Stimulated activated CD4-positive, alpha-beta T cell treated with anti-CD3 and anti-CD28 coated beads, Interleukin-12 subunit alpha, Interleukin-12 subunit beta, amount 100 ng/mL, for 24 hours (primary cell): Measurements from ENCODE around the gene FBXL4.

Experiments used
- DNase-seq, 2 experiments: peaks; one replicate each; pipeline ENCODE4 v3.0.0-alpha.2; 2020; ENCODE audit warnings: low read depth in 2 of 2

FBXL4 gene

DNA sequence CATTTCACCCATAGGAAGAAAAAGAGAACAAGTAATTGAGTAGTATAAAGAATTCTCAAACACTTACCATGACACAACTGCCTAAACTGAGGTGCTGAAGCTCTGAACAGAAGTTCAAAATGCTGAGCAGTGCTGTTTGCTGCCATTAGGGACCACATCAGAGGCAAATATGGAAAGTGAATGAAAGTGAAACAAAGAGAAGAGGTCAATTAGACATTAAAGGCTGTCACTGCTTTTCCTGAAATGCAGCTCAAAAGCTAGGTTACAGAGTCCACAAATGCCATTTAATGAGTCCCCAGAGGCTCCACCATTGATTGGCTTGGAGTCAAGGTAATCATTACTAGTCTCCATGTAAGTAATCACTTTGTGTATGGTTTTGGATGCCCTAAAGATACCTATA lies 67.3 kb downstream of the FBXL4 start:
- DNase-seq: no peak

DNA sequence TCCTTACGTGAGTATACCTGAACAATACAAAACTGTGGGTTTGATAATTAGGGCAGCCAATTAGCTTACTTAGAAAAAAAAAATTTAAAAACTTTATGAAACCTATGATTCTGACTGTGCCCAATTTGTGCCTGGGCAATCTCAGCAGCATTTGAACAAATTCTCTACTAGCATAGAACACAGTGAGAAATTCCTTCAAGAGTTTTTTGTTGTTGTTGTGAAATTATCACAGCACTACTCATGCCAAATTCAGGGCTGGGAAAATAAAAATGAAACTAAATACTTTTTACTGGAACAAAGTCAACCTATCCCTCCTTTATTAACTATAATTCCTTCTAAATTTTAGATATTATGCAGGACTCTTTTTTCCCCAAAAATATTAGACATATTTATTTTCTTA lies 70.5 kb downstream of the FBXL4 start:
- DNase-seq: no peak

DNA sequence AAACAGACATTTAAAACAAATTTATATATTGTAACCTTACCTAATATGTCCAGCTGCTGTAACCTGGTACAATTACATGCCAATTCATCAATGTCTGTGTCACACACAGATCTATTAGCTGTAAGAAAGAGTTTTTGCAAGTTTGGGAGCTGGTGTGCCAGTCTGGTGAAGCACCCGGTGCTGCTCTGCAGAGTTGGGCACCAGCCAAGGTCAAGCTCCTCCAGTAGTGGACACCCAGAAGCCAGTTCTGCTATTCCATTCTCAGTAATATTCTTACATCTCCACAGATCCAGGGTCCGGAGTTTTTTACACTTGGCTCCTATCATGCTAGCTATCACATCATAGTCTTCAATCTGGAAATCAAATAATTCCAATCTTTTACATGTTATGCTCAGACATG lies 72.4 kb downstream of the FBXL4 start:
- DNase-seq: no peak

DNA sequence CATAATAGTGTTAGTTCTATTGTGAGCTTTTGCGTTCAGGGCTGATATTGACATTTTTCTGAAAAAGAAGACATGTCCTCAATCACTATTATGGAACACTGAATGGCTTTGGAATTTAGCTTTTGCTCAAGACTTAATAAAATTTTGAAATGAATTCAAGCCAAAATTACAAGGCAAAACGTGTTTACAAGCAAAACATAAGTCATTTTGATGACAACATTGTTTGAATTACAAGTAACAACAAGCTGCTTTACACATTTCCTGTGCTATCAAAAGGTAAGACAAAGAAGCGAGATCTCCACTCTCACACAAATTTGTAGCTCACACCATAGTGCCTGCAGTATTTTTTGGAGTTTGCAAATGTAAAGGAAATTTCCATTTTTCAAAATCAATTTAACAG lies 75.9 kb downstream of the FBXL4 start:
- no peak for DNase-seq

DNA sequence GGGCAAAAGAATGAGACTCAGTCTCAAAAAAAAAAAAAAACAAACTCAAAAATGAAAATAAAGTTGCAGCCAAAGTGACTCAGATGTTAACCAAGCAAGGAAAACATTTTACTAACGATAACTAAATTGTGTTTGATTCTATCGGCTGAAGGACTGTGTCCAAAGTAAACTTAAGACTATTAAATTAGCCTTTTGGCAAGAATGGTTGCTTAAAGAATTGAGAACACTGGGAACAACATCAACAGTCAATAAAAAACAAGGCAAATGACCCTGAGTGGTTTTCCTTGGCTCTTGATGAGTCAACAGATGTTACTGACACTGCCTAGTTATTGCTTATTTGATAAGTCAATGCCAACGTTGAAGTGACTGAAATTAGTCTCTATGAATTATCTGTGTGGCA lies 76.7 kb downstream of the FBXL4 start:
- no peak for DNase-seq

DNA sequence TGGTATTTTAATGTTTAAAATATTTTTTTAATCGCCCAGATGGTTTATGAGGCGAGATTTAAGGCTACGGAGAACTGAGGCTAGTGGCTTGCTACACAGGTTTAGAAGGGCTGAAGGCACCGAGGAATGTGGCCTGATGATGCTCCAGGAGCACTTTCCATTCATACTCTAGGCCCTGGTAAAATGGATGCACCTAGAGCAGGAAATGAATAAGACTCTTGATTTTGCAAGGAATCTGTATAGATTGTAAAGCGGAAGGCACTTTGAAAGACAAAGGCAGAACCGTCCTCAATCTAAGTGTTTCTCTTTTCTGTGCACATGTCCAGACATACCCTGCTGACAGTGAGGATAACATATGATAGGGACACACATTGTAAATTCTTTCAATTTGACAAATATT lies 83.2 kb downstream of the FBXL4 start:
- DNase-seq: no peak

DNA sequence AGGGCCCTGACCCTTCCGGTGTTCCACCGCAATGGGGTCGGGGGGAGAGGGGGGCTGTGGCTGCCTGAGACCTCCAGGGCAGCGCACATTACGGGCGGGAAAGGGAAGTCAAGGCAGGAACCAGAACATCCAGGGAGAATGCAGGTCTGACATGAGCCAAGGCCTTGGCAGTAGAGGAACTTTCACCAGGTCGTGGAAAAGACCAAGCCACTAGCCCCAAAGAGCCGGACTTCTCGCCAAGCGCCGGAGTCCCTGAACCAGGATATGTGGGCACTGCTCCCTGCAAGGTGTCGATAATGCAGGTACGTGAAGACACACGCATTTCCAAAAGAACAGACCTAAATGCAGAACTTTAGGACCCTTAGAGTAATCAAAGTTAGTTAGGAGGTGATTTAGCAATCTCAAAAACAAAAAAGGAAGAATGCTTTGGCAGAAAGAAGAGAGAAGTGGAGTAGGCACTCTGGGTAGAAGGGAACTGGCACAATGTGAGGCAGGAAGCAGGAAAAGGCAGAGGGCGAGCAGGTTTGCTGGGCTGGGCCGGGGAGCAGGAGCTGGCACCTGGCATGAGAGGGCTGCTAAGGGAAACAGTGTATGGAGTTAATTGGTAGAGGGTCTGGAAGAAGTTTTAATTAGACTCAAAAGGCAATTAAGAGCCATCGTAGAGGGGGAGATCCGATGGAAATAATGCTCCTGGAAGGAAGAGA lies 99.1 kb downstream of the FBXL4 start:
- no peak for DNase-seq

DNA sequence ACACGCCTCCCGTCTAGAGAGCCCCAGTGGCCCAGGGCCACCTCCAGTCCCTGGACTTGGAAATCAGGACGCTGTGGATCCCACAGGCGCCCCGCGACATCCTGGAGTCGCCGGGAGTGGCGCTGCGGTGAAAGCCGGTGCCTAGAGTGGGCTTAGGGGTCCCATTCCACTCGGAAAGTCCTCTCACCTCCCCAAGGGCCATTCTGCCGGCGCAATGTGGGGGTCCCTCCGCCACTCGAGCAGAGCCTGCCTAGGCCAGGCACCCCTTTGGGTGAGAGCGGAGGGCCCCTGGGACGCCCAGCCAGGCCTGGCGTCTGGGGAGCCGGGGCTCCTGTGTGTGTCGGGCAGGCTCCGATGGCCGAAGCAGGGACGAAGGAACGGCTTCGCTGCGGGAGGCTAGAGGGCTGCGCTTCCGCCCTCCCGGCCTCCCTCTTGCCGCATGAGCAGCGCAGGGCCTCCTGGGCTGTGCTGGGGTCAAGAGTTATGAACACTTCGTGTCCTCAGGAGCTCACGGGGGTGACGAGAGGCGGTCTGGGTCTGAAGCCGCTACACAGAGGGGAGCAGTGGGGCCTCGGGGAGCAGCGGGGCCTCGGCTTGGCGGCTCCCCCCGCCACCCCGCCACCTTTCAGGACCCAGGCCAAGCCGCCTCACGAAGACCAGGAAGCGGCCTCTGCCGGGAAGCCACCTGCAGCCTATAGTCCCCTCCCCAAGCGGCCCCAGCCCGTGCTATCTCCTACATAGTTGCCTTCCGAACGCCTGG lies 99.8 kb downstream of the FBXL4 start:
- DNase-seq: no peak

DNA sequence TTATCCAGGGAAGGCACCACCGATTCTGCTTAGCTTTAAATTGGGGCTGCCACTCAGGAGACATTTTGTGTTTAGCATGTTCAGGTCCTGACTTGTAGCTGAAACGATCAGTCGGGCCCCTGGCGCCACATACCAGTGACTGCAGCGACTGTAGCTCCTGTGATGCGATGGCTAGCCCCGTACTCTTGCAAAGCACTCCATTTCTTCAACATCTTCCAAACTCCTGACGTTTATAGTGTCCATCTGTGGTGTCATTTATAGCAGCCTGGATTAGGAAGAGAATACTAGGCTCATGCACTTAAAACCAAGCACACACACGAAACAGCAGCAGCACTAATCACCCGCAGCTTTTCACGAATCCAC lies 100.3 kb downstream of the FBXL4 start:
- no peak for DNase-seq

DNA sequence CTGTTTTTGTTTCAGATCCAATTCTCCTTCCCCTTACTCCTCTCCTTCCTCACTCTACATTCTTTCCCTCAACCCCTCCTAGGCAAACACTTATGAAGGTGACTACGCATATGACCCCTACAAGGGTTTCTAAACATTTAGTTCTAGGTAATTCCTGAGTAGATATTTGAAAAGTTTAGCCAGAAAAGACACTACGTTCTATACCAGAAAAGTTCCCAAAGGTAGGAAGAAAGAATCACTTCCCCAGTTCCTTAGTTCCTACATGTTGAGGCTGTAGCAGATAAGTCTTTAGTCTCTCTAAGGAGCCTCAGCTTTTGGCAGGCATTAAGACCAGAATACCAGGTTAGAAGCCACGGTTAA lies 101.7 kb downstream of the FBXL4 start:
- DNase-seq: no peak

DNA sequence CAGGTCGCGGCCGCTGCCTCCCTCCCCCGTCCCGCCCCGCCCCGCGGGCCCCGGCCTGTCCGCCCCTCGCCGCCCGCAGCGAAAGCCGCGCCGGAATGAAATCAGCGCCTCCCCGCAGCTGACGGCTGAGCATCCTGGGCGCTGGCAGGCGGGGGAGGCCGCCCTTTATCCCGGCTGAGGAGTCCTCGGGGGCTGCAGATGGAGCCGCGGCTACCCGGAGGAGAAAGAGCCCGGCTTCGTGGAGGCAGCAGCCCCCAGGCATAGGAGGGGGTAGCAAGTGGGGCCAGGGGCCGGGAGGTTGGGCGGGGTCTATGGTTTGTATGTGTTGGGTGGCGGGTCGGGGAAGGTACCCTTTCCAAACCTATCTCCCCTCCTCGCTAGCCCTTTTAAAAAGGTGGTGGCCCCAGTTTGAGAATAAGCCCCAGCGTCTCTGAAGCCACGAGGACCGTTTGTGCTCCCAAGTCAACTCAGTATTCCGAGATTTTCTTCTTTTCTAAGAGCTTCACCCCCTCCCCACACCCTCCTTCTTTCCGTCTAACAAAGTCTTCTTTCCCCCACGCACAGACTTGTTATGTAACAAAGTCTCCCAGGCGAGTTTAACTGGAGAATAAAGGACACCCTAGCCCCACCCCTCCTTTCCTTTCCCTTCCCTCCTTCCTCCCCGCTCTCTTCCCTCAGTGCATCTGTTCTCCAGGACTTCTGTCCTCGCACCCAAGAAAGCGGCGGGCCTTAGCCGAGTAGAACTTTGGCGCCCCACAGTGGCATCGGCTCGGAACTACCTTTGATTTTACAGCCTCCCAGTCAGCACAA lies 102.3 kb downstream of the FBXL4 start:
- DNase-seq: peak; percentile 46 to 60

DNA sequence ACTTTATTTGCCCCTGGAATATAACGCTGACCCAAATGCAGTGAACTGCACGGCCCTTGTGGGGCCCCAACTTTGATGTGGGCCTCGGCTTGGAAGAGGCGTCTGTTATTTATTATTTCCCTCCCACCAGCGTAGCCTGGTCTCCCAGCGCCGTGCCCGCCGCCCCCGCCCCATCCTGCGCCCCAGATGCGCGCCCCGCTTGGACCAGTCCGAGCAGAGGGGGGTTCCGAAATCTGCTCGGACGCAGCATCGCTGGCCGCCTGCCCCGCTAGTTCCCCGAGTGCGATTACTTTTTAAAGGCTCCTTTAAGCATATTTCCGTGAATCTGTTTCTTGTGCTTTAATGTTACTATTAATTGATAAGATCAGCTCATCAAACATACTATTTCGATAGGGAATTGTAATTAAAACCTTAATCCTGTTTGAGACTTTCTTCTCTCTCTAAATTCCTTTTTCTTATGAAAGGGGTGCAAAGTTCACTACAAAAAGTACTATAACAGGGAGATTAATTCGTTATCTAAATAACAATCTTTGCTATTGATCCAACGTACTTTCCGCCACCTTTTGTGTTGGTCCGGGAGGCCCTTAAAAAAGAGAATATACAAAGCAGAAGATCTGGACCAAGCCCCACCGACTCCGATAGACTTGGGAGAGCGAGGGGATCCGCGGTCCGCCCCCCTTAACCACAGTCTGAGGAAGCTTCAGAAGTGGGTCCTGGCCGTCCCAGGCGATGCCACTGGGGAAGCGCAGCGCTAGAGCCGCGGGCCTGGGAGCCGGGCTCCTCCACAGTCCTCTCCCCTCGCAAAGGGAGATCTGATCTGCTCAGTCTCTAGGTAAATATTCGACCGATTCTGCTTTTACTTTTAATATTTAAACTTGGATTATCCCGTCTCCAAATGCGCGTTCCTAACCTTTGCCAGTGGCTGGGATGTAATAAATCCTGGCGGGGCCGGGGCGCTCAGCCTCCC lies 103.2 kb downstream of the FBXL4 start:
- DNase-seq: no peak

DNA sequence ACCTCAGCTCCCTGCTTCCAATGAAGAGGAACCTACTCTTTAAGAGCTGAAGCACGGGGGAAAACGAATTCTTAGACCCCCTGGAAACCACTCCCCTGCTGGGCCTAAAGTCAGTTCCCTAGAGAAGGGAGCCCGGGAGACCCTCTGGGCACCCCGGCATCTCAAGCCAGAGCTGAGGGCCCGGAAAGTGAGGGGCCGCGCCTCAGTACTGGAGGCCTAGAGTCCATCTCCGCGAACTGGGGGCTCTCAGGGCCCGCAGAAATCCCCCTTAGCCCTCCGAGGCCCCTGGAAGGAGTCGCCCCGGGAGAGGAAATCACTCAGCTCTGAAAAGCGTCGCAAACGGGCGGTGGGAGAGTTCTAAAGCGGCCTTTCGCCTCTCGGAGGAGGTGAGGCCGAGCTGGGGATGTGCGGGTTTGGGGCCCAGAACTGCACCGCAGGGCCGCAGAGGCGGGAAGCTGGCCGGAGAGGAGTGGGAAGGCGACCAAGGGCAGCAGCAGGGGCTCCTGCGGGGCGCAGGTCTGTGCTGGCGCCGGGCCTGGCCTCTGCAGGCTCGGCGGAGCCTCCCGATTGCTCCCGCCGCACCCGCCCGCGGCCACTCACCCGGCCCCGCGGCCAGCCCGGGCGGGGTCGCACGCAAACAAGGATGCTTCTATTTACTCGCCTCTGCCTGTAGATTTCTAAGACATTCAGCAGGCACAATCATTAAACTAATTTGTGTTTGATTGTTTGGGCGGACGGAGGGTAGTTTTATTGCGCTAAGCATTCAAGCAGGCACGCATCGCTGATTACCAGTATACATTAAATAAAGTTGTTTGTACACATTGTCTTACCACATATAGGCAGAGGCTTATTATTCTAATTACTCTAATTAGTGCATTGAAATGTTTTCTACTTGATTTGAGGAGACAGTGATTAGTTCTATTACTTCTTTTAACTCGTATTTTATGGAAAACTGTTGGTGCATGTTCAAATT lies 104.2 kb downstream of the FBXL4 start:
- no peak for DNase-seq

DNA sequence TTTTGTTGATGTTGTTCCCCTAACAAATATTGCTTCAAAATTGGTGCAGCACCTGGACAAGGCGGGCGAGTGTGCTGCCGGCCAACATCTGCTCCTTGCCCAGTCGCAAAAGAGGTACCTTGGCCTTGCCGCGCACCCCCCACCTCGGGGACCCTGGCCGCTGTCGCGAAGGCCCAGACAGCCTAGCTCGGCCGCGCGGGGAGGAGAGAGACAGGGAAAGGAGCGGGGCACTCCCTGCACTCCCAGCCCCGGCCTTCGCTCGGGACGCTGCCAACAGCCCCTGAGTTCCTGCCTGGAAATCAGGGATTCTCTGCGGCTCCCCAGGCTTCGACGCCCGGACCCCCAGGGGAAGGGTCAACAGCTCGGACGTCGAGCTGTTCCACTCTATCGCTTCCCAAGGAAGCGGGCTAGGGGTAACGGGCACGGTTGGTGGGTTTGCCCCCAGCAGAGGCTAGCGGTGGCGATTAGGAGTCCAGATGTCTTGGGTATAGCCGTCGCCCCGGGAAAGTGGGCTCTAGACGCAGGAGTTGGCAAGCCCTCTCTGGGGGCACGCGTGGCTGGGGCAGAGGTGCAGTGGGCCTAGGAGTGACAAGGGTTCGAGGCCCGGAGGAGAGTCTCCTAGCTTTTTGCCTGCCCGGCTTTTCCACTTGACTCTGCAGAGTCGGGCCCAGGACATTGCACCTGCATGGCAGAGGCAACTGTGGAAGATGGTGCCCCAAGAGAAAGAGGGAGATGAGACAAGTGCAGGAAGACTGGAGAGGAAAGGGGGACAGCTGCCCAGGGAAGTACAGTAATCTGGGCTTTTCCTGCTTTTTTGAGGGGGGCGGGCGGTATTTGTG lies 105.2 kb downstream of the FBXL4 start:
- no peak for DNase-seq

DNA sequence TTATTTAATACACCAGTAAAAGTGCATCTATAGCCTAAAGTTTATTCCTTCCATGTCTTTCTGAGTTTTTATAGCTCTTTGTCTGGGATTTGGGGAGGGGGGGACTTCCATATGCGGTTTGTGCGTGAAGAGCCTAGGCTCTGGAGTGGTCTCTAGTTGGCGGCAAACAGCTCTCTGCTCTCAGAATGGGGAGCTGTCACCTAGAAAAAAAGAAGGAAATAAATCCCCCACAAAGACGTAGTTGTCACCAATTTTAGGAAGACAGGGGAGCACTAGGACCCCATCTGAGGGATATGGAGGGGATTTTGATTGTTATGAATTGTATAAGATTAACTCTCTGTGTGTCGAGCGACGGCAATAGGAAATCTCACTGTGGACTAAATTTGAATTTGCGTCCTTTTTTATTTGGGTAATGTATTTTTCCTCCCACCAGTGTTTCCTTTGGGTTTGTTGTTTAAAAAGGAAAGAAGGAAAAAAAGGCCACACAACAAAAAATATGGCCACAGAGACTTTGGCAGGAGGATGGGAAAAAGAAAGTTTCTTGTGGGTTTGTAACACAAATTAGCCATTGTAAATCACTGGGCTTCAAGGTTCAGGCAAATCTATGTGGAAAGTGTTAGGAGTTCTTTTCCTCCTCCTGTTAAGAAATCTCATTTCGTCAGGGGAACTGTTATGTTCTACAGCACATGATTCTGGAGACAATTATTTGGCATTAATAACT lies 106.0 kb downstream of the FBXL4 start:
- DNase-seq: no peak

DNA sequence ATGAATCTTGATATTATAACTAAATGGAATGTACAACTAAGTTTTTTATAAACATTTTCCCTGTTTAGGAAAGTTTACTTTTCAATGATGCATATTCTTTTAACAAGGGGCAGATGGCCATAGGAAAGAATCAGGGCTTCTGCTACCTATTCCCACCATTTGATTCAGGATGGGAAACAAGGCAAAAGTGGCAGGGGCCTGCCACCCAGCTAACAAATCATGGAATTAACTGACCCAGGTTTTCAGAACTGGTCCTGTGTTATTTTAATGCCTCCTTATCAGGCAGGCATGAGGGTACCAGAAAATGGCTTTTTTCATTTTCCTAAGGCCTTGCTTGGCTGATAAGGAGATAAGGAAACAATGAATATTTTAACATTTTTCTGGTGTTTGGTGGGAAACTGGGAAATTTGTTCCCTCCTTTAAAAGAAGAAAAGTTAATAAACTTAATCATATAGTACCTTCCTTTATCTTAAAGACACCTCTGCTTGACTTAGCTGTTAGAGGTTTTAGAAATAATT lies 106.7 kb downstream of the FBXL4 start:
- DNase-seq: no peak

DNA sequence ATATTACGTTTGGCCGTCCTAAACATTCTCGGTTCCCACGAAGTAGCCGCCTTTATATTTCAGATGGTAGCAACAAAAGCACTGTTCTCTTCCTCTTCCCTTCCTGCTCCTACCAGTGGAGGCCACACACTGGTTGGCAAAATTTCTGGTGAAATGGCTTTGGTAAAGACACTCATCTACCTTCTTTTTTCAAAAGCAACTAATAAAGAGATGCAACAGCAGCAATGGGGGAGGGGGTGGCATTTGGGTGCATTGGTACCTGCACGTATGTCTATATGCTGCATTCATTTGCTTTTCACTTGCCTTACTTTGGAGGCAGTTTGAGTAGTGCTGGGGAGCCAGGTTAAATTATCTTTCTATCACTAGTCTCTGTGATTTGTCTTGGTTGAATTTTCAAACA lies 107.4 kb downstream of the FBXL4 start:
- no peak for DNase-seq

DNA sequence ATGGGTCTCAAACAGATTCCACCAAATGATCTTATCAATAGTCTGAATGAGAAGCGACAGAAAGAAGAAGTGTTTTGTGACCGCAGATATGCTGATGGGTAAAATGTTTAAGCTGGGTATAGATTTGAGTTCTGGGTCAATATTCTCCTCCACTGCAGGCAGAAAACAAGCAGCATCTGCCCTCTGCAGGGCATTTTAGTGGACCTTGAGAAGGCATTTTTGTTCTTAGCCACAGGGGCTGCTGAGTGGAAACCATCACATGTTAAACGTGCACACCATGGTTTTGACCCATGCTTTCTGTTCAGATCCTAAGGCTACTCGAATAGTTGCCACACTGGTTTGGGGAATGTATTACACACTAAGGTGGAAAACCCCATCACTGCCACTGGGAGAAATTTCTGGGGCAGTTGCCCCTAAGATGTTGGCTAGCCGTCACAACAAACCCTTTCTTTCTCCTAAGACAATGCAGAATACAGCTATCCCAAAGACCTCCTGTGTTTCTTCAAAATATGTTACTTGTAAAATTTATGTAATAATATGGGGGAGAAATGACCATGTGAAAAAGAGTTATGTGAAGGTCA lies 107.9 kb downstream of the FBXL4 start:
- DNase-seq: no peak
